Effector memory CD4-positive, alpha-beta T cell (primary cell): Measurements from ENCODE around the gene CDA.
"Not testable (repeated sequence)": the region's sequence is repeated elsewhere in the genome, so short reads cannot be mapped to it uniquely, and the experiment has no call there.

ENCODE experiments used
- DNase-seq, 3 donors: peaks; one replicate each; pipeline ENCODE4 v3.0.0-alpha.2; 2020
- H3K27ac ChIP-seq: 2 replicates; pipeline ENCODE4 v1.7.0; 2013; ENCODE audit warnings: mild to moderate bottlenecking, low read length, moderate library complexity; ENCODE audit not compliant: insufficient read depth, poor library complexity, severe bottlenecking
- H3K27me3 ChIP-seq: replicated peaks from 2 replicates; pipeline ENCODE4 v1.7.0; 2013; ENCODE audit warnings: mild to moderate bottlenecking, low read length; ENCODE audit not compliant: insufficient read depth, control insufficient read depth, poor library complexity, severe bottlenecking
- H3K36me3 ChIP-seq: 2 replicates; pipeline ENCODE4 v1.7.0; 2013; ENCODE audit warnings: mild to moderate bottlenecking, low read length, moderate library complexity; ENCODE audit not compliant: control insufficient read depth, insufficient read depth
- H3K4me1 ChIP-seq: 2 replicates; pipeline ENCODE4 v1.7.0; 2013; ENCODE audit warnings: low read length, mild to moderate bottlenecking; ENCODE audit not compliant: control insufficient read depth, insufficient read depth, poor library complexity, severe bottlenecking
- H3K4me3 ChIP-seq: 2 replicates; pipeline ENCODE4 v1.7.0; 2013; ENCODE audit warnings: low read length, low read depth, mild to moderate bottlenecking; ENCODE audit not compliant: insufficient read depth, poor library complexity, severe bottlenecking
- H3K9me3 ChIP-seq: 2 replicates; pipeline ENCODE4 v1.7.0; 2013; ENCODE audit warnings: mild to moderate bottlenecking, low read length, moderate library complexity; ENCODE audit not compliant: control insufficient read depth

CDA gene

GRCh38 chr1:20601129-20601825, 12.4 kb downstream of the CDA start:
- H3K4me1 ChIP-seq = no peaks in the 10 kb centered on the region

GRCh38 chr1:20602851-20603450, 14.1 kb downstream of the CDA start:
- Histone ChIP-seq H3K27ac (no peak overlapping the region), H3K36me3 (no peaks in the 10 kb centered on the region), H3K9me3 (no peaks in the 10 kb centered on the region), H3K27me3 (no peaks in the 10 kb centered on the region), H3K4me1 (no peaks in the 10 kb centered on the region), H3K4me3 (no peak overlapping the region)
- no peak for DNase-seq

More at GRCh38 chr1:20601129-20601825, 12.4 kb downstream of the CDA start:
- Histone ChIP-seq H3K27ac (no peak overlapping the region), H3K4me3 (no peak overlapping the region), H3K27me3 (no peaks in the 10 kb centered on the region), H3K9me3 (no peaks in the 10 kb centered on the region), H3K36me3 (no peaks in the 10 kb centered on the region)
- DNase-seq = no peak

GRCh38 chr1:20603504-20604464, 14.9 kb downstream of the CDA start:
- Histone ChIP-seq H3K27ac (no peak overlapping the region), H3K4me3 (no peak overlapping the region), H3K9me3 (no peaks in the 10 kb centered on the region), H3K36me3 (no peaks in the 10 kb centered on the region), H3K4me1 (no peaks in the 10 kb centered on the region), H3K27me3 (no peaks in the 10 kb centered on the region)
- no peak for DNase-seq

GRCh38 chr1:20604678-20605077, 15.8 kb downstream of the CDA start:
- Histone ChIP-seq H3K4me1 (no peaks in the 10 kb centered on the region), H3K9me3 (no peaks in the 10 kb centered on the region), H3K27me3 (no peaks in the 10 kb centered on the region), H3K4me3 (no peak overlapping the region), H3K36me3 (no peaks in the 10 kb centered on the region), H3K27ac (no peak overlapping the region)
- DNase-seq = no peak

GRCh38 chr1:20606801-20607570, 18.1 kb downstream of the CDA start:
- not testable (repeated sequence) for DNase-seq, H3K36me3 ChIP-seq, H3K9me3 ChIP-seq, H3K4me3 ChIP-seq, H3K27me3 ChIP-seq, H3K27ac ChIP-seq, H3K4me1 ChIP-seq

- Histone ChIP-seq H3K9me3 (no peaks in the 10 kb centered on the region), H3K27me3 (no peaks in the 10 kb centered on the region), H3K4me1 (no peaks in the 10 kb centered on the region), H3K4me3 (no peak overlapping the region), H3K27ac (no peak overlapping the region), H3K36me3 (no peaks in the 10 kb centered on the region)
- DNase-seq = no peak
These were observed 20.6 kb downstream of the CDA start for GRCh38 chr1:20609541-20609940.

GRCh38 chr1:20610970-20611369, 22.1 kb downstream of the CDA start:
- Histone ChIP-seq H3K36me3 (no peaks in the 10 kb centered on the region), H3K4me3 (no peak overlapping the region), H3K4me1 (no peaks in the 10 kb centered on the region), H3K27me3 (no peaks in the 10 kb centered on the region), H3K27ac (no peak overlapping the region), H3K9me3 (no peaks in the 10 kb centered on the region)
- no peak for DNase-seq

- Histone ChIP-seq H3K27me3 (no peaks in the 10 kb centered on the region), H3K27ac (no peak overlapping the region), H3K4me3 (no peak overlapping the region), H3K36me3 (no peaks in the 10 kb centered on the region), H3K9me3 (no peaks in the 10 kb centered on the region), H3K4me1 (no peaks in the 10 kb centered on the region)
- DNase-seq = no peak
These were observed 22.8 kb downstream of the CDA start for GRCh38 chr1:20611652-20612051.

GRCh38 chr1:20612221-20612746, 23.4 kb downstream of the CDA start:
- Histone ChIP-seq H3K36me3 (no peaks in the 10 kb centered on the region), H3K4me3 (no peak overlapping the region), H3K27ac (no peak overlapping the region), H3K4me1 (no peaks in the 10 kb centered on the region), H3K27me3 (no peaks in the 10 kb centered on the region), H3K9me3 (no peaks in the 10 kb centered on the region)
- no peak for DNase-seq
